Keratinocyte (primary cell): ENCODE data around the gene GSTM1. TPM values are rescaled to one million over a fixed set of nuclear protein-coding genes. Genes with fewer than 3 reads are reported as not detected.
"Not testable (repeated sequence)": the region's sequence is repeated elsewhere in the genome, so short reads cannot be mapped to it uniquely, and the experiment has no call there.

Experiments used
- DNase-seq: peaks from one replicate; pipeline ENCODE4 v3.0.0-alpha.2; 2011; ENCODE audit warnings: low read depth, missing footprints, low spot score
- FAIRE-seq: peaks from 2 replicates; lab custom pipeline; 2011; peaks lifted over from hg19 to GRCh38; lab: Jason Lieb, UNC
- H2AFZ ChIP-seq: 2 replicates; pipeline ENCODE4 v1.6.0; 2012; ENCODE audit warnings: low read length, control low read depth, inconsistent platforms; ENCODE audit not compliant: control insufficient read depth
- H3K27ac ChIP-seq: 2 replicates; pipeline ENCODE4 v1.5.1; 2011; ENCODE audit warnings: low read length; ENCODE audit not compliant: control insufficient read depth, insufficient read depth
- H3K27me3 ChIP-seq: 3 replicates; pipeline ENCODE4 v1.6.0; 2011; ENCODE audit warnings: low read length; ENCODE audit not compliant: control insufficient read depth, insufficient read depth; ENCODE audit errors: extremely low read depth
- H3K36me3 ChIP-seq, 2 experiments: 2 replicates in 1 of 2; 3 replicates in 1 of 2; pipeline ENCODE4 v1.5.1; 2011; ENCODE audit warnings: low read length in 2 of 2, mild to moderate bottlenecking in 1 of 2; ENCODE audit not compliant: control insufficient read depth in 2 of 2, insufficient read depth in 2 of 2; ENCODE audit errors: extremely low read depth in 1 of 2
- H3K4me1 ChIP-seq: 3 replicates; pipeline ENCODE4 v1.5.1; 2011; ENCODE audit warnings: low read length; ENCODE audit not compliant: control insufficient read depth, insufficient read depth; ENCODE audit errors: extremely low read depth
- H3K4me2 ChIP-seq: 3 replicates; pipeline ENCODE4 v1.6.0; 2011; ENCODE audit warnings: low read depth, low read length; ENCODE audit not compliant: control insufficient read depth, insufficient read depth; ENCODE audit errors: extremely low read depth
- H3K4me3 ChIP-seq, 3 experiments: fragments of 200-600 bp in 1 of 3; sonication (generic) in 1 of 3; 2 replicates in 2 of 3; 3 replicates in 1 of 3; pipeline ENCODE4 v1.5.1; 2011 to 2016; ENCODE audit warnings: low read length in 3 of 3, mild to moderate bottlenecking in 3 of 3, control low read depth in 2 of 3, inconsistent platforms in 1 of 3, low read depth in 1 of 3, mixed read lengths in 1 of 3, mixed run types in 1 of 3, moderate library complexity in 1 of 3; ENCODE audit not compliant: control insufficient read depth in 2 of 3, insufficient read depth in 2 of 3; ENCODE audit errors: extremely low read depth in 1 of 3
- H3K79me2 ChIP-seq: 2 replicates; pipeline ENCODE4 v1.6.0; 2012; ENCODE audit warnings: low read length; ENCODE audit not compliant: control insufficient read depth, insufficient read depth
- H3K9ac ChIP-seq: 3 replicates; pipeline ENCODE4 v1.6.0; 2011; ENCODE audit warnings: low read length; ENCODE audit not compliant: control insufficient read depth, insufficient read depth; ENCODE audit errors: extremely low read depth
- H3K9me1 ChIP-seq: 3 replicates; pipeline ENCODE4 v1.6.0; 2011; ENCODE audit warnings: low read length; ENCODE audit not compliant: control insufficient read depth, insufficient read depth; ENCODE audit errors: extremely low read depth
- H3K9me3 ChIP-seq: 2 replicates; pipeline ENCODE4 v1.5.1; 2012; ENCODE audit warnings: low read depth, low read length; ENCODE audit not compliant: control insufficient read depth
- H4K20me1 ChIP-seq: 3 replicates; pipeline ENCODE4 v1.6.0; 2011; ENCODE audit warnings: low read length; ENCODE audit not compliant: control insufficient read depth, insufficient read depth; ENCODE audit errors: extremely low read depth
- dilution Hi-C: fragments of 300-500 bp; cut with MboI; formaldehyde crosslinking; loops from one replicate; pipeline ENCODE4 v1.7.0; 2020; ENCODE audit warnings: low sequenced_read_pairs; ENCODE audit not compliant: extremely low pct_ligation_motif_present
- polyA plus RNA-seq, 5 experiments: library from polyadenylated mRNA; depleted of rRNA in 3 of 5; stranded (reverse) in 3 of 5; stranded (forward) in 1 of 5; unstranded in 1 of 5; fragments of >200 nt; gene quantifications; 1 replicate in 1 of 5; 2 replicates in 3 of 5; 3 replicates in 1 of 5; pipeline versions ENCODE4 v1.2.1 to v1.2.3, GENCODE V29; 2011 to 2012; ENCODE audit warnings: missing spikeins in 2 of 5, low read depth in 1 of 5, low replicate concordance in 1 of 5

Gene GSTM1
- polyA plus RNA-seq, 1 donor (not counting 4 experiments of a cell fraction or from before 2014, with no cell fraction given): 13.5 TPM

- H2AFZ ChIP-seq, dilution Hi-C loops, H3K4me3 ChIP-seq, H3K4me2 ChIP-seq, H3K4me1 ChIP-seq, FAIRE-seq, H4K20me1 ChIP-seq, H3K9ac ChIP-seq, H3K36me3 ChIP-seq, DNase-seq, H3K27me3 ChIP-seq, H3K9me3 ChIP-seq, H3K27ac ChIP-seq, H3K9me1 ChIP-seq, H3K79me2 ChIP-seq: not testable (repeated sequence)
Observed at GRCh38 chr1:109685399-109685798, 2.2 kb upstream of the GSTM1 start.

DNA sequence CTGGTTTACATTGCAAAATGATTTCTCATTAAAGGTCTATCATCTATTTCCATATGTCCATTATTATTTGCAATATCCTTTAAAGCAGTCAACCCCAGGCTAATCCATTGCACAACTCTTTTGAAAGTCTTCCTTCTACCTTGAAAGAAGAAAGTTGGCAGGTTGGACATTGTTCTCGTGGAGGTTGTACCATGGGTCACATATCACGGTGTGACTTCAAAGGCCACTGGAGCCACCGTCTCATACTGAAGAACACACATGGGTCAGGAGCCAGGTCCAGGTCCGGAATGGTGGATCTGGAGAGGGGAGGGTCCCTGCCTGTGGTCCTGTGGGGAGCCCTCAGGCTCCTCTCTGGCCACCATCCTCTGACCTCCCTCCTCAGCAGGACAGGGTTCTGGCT is 1.7 kb upstream of the GSTM1 start:
- dilution Hi-C loops, H3K9me3 ChIP-seq: not testable (repeated sequence)

GRCh38 chr1:109687109-109687508 is 508 bp upstream of the GSTM1 start:
- peak overlapping the region; percentile 37 for H3K9ac ChIP-seq
- H3K36me3 ChIP-seq, H3K9me3 ChIP-seq, DNase-seq, H3K4me1 ChIP-seq, H3K4me3 ChIP-seq, H3K79me2 ChIP-seq, dilution Hi-C loops, H2AFZ ChIP-seq, H3K27me3 ChIP-seq, FAIRE-seq, H3K4me2 ChIP-seq, H4K20me1 ChIP-seq, H3K27ac ChIP-seq, H3K9me1 ChIP-seq: not testable (repeated sequence)

More for the DNA sequence above, 1.7 kb upstream of the GSTM1 start:
- H4K20me1 ChIP-seq, H3K36me3 ChIP-seq, H2AFZ ChIP-seq, H3K9me1 ChIP-seq, H3K4me1 ChIP-seq, FAIRE-seq, H3K79me2 ChIP-seq, H3K4me3 ChIP-seq, H3K27me3 ChIP-seq, H3K9ac ChIP-seq, H3K27ac ChIP-seq, DNase-seq, H3K4me2 ChIP-seq: not testable (repeated sequence)
